ENCODE data around the gene KLRC3.
"Not testable (repeated sequence)": the region's sequence is repeated elsewhere in the genome, so short reads cannot be mapped to it uniquely, and the experiment has no call there.

DNA sequence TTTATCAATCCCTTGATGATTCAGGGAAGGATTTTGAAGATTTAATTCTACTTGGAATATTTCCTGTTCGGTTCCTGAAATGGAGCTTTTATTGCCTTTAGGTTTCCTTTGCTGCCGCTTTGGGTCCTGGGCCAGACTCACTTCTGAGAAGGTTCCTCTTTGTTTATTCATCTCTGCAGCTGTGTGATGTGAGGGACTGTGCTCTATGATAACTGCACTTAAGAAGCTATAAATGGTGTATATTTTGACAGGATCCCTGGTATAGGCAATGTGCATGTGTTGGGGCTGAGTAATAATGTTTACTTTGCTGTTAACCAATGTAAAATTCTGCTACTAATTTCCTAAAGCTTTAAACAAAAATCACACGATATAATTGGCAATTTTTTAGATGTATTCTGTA lies 15.4 kb upstream of the KLRC3 start, which contains the start of gene KLRC2:
- TF ChIP-seq EZH2 (optimal IDR thresholded peaks at IDR 0.05; ENCODE audit: low read depth, low read length); EZH2phosphoT487 (IDR thresholded peaks at IDR 0.05; ENCODE audit: low read length): not testable (repeated sequence)
- TF ChIP-seq, protein P1, sequence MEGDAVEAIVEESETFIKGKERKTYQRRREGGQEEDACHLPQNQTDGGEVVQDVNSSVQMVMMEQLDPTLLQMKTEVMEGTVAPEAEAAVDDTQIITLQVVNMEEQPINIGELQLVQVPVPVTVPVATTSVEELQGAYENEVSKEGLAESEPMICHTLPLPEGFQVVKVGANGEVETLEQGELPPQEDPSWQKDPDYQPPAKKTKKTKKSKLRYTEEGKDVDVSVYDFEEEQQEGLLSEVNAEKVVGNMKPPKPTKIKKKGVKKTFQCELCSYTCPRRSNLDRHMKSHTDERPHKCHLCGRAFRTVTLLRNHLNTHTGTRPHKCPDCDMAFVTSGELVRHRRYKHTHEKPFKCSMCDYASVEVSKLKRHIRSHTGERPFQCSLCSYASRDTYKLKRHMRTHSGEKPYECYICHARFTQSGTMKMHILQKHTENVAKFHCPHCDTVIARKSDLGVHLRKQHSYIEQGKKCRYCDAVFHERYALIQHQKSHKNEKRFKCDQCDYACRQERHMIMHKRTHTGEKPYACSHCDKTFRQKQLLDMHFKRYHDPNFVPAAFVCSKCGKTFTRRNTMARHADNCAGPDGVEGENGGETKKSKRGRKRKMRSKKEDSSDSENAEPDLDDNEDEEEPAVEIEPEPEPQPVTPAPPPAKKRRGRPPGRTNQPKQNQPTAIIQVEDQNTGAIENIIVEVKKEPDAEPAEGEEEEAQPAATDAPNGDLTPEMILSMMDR (IDR thresholded peaks at IDR 0.05; ENCODE audit: low read length): not testable (repeated sequence)
